Kidney (tissue), 14 donors: ENCODE results near the gene PLA2G2C. TPM values are rescaled to one million over a fixed set of nuclear protein-coding genes. Genes with fewer than 3 reads are reported as not detected.

Experiments
- DNase-seq, 5 donors: peaks; one replicate each; pipeline ENCODE4 v3.0.0-alpha.2; 2013 to 2020
- FAIRE-seq: peaks from 2 replicates; lab custom pipeline; 2012; peaks lifted over from hg19 to GRCh38; lab: Jason Lieb, UNC
- H3K27ac ChIP-seq, 2 donors: one replicate each; pipeline ENCODE4 v1.7.0; 2013; ENCODE audit warnings: low read depth in 2 of 2, low read length in 2 of 2, inconsistent platforms in 1 of 2
- H3K27me3 ChIP-seq: one replicate; pipeline ENCODE4 v1.7.1; 2013; ENCODE audit warnings: low read length, inconsistent platforms; ENCODE audit not compliant: control insufficient read depth, insufficient read depth
- H3K36me3 ChIP-seq, 3 donors: one replicate each; pipeline versions ENCODE4 v1.7.0 to v1.7.1; 2013; ENCODE audit warnings: low read length in 3 of 3, control low read depth in 1 of 3, inconsistent platforms in 1 of 3; ENCODE audit not compliant: insufficient read depth in 3 of 3, control insufficient read depth in 2 of 3
- H3K4me1 ChIP-seq, 3 donors: one replicate each; pipeline versions ENCODE4 v1.7.0 to v1.7.1; 2013; ENCODE audit warnings: low read length in 3 of 3, inconsistent platforms in 1 of 3, low read depth in 1 of 3; ENCODE audit not compliant: control insufficient read depth in 2 of 3, insufficient read depth in 2 of 3
- H3K4me3 ChIP-seq, 3 donors: one replicate each; pipeline versions ENCODE4 v1.7.0 to v1.8.1; 2013; ENCODE audit warnings: low read length in 3 of 3, control low read depth in 1 of 3, inconsistent platforms in 1 of 3
- H3K9ac ChIP-seq, 3 donors: one replicate each; pipeline versions ENCODE4 v1.7.0 to v1.7.1; 2013; ENCODE audit warnings: low read length in 3 of 3, control low read depth in 1 of 3, inconsistent platforms in 1 of 3
- H3K9me3 ChIP-seq, 3 donors: one replicate each; pipeline versions ENCODE4 v1.7.0 to v1.7.1; 2013; ENCODE audit warnings: low read length in 3 of 3, control low read depth in 1 of 3, inconsistent platforms in 1 of 3; ENCODE audit not compliant: control insufficient read depth in 2 of 3, insufficient read depth in 1 of 3
- CTCF ChIP-seq: IDR thresholded peaks from 3 replicates; pipeline ENCODE4 v1.5.1; 2012; ENCODE audit warnings: mild to moderate bottlenecking, moderate library complexity, borderline replicate concordance; ENCODE audit not compliant: insufficient read depth; ENCODE audit errors: extremely low read depth
- intact Hi-C: fragments of 100-400 bp; cut with DNase I; formaldehyde crosslinking; loops from one replicate; pipeline ENCODE4 v1.11.1; 2022
- polyA plus RNA-seq: library from polyadenylated mRNA; stranded (reverse); fragments of 350-450 nt; fragmentation: Illumina TruSeq; extraction: RNeasy Lipid Tissue Mini Kit (QIAGEN cat#74804); gene quantifications from one replicate; pipeline ENCODE4 v1.2.3, GENCODE V29; 2014; ENCODE audit warnings: low read depth, low replicate concordance; ENCODE audit not compliant: insufficient read depth
- total RNA-seq: library from RNA; stranded (reverse); fragmentation: NEBNext Ultra II Directional; extraction: Animal tissue kit (Norgen Biotek cat#: 25700); gene quantifications from one replicate; pipeline ENCODE4 v1.2.1, GENCODE V29; 2021
- donor health status: control.
- donor health status: control.
- donor health status: control.
- donor health status: control.
- donor health status: control.
- donor health status: DM: yes; HTN: yes; CAD: no.
- donor health status: Normal renal cell carcinoma (clear cell type).

PLA2G2C gene
- total and polyA plus RNA-seq, 2 donors from 2014 or later = 0.31 TPM; not detected in 1

GRCh38 chr1:20139776-20140612 lies 46.3 kb downstream of the PLA2G2C start:
- H3K4me3 ChIP-seq = no peak overlapping the region
- no peaks in the 10 kb centered on the region for H3K9me3 ChIP-seq
- FAIRE-seq = no peak
- no peak overlapping the region for H3K9ac ChIP-seq
- no peaks in the 10 kb centered on the region for H3K27me3 ChIP-seq
- peak in 1 of 5 donors; percentile 14 for DNase-seq
- no peak overlapping the region for H3K27ac ChIP-seq
- H3K36me3 ChIP-seq = no peaks in the 10 kb centered on the region
- TF ChIP-seq CTCF = no peak
- H3K4me1 ChIP-seq = no peaks in the 10 kb centered on the region
- intact Hi-C loops = no loop called here

- DNase-seq (no peak), FAIRE-seq (no peak)
- Histone ChIP-seq H3K4me1 (no peaks in the 10 kb centered on the region), H3K9ac (no peak within 1 kb of the TSS), H3K9me3 (no peaks in the 10 kb centered on the region), H3K4me3 (no peak within 1 kb of the TSS), H3K27ac (no peak within 1 kb of the TSS), H3K36me3 (no peaks in the 10 kb centered on the region), H3K27me3 (no peaks in the 10 kb centered on the region)
- TF ChIP-seq CTCF = no peak
- intact Hi-C loops = no loop called here
These were observed 47.3 kb downstream of the PLA2G2C start, which contains the start of gene PLA2G2F for GRCh38 chr1:20138961-20139550. Gene PLA2G2F, plus strand, starts transcription at chr1:20139323. Its CDS starts 105 bp downstream, at chr1:20139428.

GRCh38 chr1:20138346-20138745 lies 48.0 kb downstream of the PLA2G2C start:
- Histone ChIP-seq H3K36me3 (no peaks in the 10 kb centered on the region), H3K4me3 (no peak overlapping the region), H3K27me3 (no peaks in the 10 kb centered on the region), H3K9ac (no peak overlapping the region), H3K9me3 (no peaks in the 10 kb centered on the region), H3K27ac (no peak overlapping the region), H3K4me1 (no peaks in the 10 kb centered on the region)
- intact Hi-C loops = no loop called here
- FAIRE-seq (no peak), DNase-seq (no peak)
- TF ChIP-seq CTCF = no peak
